Esophagus muscularis mucosa (tissue), 4 donors: Measurements from ENCODE around the gene ZBED1. TPM values are rescaled to one million over a fixed set of nuclear protein-coding genes. Genes with fewer than 3 reads are reported as not detected.

Experiments used
- DNase-seq: peaks from one replicate; pipeline ENCODE4 v3.0.0-alpha.2; 2017; ENCODE audit errors: extremely low spot score
- H3K27ac ChIP-seq, 4 donors: fragments of 200-600 bp; sonication (generic); replicated peaks in 1 of 4; 1 replicate in 3 of 4; 2 replicates in 1 of 4; pipeline ENCODE4 v1.5.1; 2016 to 2019; ENCODE audit warnings: mild to moderate bottlenecking in 1 of 4
- H3K27me3 ChIP-seq, 4 donors: fragments of 200-600 bp; sonication (generic); one replicate each; pipeline versions ENCODE4 v1.5.1 to v1.6.0; 2016 to 2019
- H3K36me3 ChIP-seq, 4 donors: fragments of 200-600 bp; sonication (generic); one replicate each; pipeline ENCODE4 v1.5.1; 2016 to 2019
- H3K4me1 ChIP-seq, 4 donors: fragments of 200-600 bp; sonication (generic); one replicate each; pipeline ENCODE4 v1.5.1; 2016 to 2019
- H3K4me3 ChIP-seq, 4 donors: fragments of 200-600 bp; sonication (generic); 1 replicate in 2 of 4; 2 replicates in 2 of 4; pipeline ENCODE4 v1.5.1; 2016 to 2019; ENCODE audit warnings: mild to moderate bottlenecking in 4 of 4, moderate library complexity in 1 of 4
- H3K9me3 ChIP-seq, 4 donors: fragments of 200-600 bp; sonication (generic); 1 replicate in 3 of 4; 2 replicates in 1 of 4; pipeline ENCODE4 v1.5.1; 2016 to 2019
- EP300 ChIP-seq: sonication (generic); formaldehyde crosslinking; IDR thresholded peaks from one replicate; pipeline ENCODE4 v1.6.1; 2017; ENCODE audit warnings: antibody characterized with exemption
- POLR2A ChIP-seq: fragments of 450-650 bp; IDR thresholded peaks from one replicate; pipeline ENCODE4 v1.6.1; 2017; ENCODE audit warnings: antibody characterized with exemption, moderate library complexity, mild to moderate bottlenecking, low read depth
- POLR2AphosphoS5 ChIP-seq, 2 donors: sonication (generic); formaldehyde crosslinking; IDR thresholded peaks; one replicate each; pipeline ENCODE4 v1.6.1; 2017; ENCODE audit warnings: antibody characterized with exemption in 2 of 2
- WGBS: methylation state at CpG from one replicate; pipeline ENCODE4 v1.1.5; 2018; 5-methylcytosine and 5-hydroxymethylcytosine counted together
- intact Hi-C: fragments of 100-400 bp; cut with DNase I; formaldehyde crosslinking; loops from one replicate; pipeline ENCODE4 v1.15.1; 2023
- total RNA-seq, 4 donors: library from RNA; depleted of rRNA; stranded (reverse); fragments of >200 nt; gene quantifications; one replicate each; pipeline versions ENCODE4 v1.1.0 to v1.2.1, GENCODE V29; 2016
- TF ChIP-seq, protein P1 (sequence below), 3 experiments: fragments of 200-600 bp in 2 of 3; fragments of 450-650 bp in 1 of 3; sonication (generic) in 2 of 3; IDR thresholded peaks; one replicate each; pipeline ENCODE4 v1.5.1; 2017 to 2019; ENCODE audit warnings: antibody characterized with exemption in 3 of 3, mild to moderate bottlenecking in 2 of 3, moderate library complexity in 1 of 3

Gene ZBED1
- total RNA-seq, 4 donors from 2014 or later, result 32.8 to 44.8 (median 39.5) TPM

DNA sequence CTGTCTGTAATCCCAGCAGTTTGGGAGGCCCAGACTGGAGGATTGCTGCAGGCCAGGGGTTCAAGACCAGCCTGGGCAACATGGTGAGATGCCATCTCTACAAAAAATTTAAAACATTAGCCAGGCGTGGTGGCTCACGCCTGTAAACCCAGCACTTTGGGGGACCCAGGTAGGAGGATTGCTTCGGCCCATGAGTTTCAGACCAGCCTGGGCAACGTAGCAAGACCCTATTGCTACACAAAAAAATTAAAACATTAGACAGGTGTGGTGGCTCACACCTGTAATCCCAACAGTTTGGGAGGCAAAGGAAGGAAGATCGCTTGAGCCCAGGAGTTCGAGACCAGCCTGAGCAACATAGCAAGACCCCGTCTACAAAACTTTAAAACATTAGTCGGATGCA, 1.3 kb downstream of the ZBED1 start:
- Histone ChIP-seq H3K9me3 (no peaks in the 10 kb centered on the region), H3K4me1 (peaks cover 24 to 52% (median 47%) of the 10 kb centered on the region in 4 donors), H3K27me3 (no peaks in the 10 kb centered on the region), H3K36me3 (peaks cover 0 to 6% (median 2%) of the 10 kb centered on the region in 4 donors), H3K27ac (peak overlapping the region; percentile 86 to 96 (median 91)), H3K4me3 (peak overlapping the region; percentile 77 to 92 (median 84))
- 80% methylated on average over 8 of the region's 8 CpGs for WGBS
- DNase-seq, result no peak
- TF ChIP-seq EP300, result no peak
- intact Hi-C loops, result loop anchor here (10.0 kb wide), 1 partner anchor 905 kb away; the partner anchor contains the start of gene AKAP17A

- Histone ChIP-seq H3K27me3 (no peaks in the 10 kb centered on the region), H3K9me3 (no peaks in the 10 kb centered on the region), H3K27ac (peak overlapping the region; percentile 86 to 96 (median 91)), H3K4me1 (peaks cover 24 to 52% (median 48%) of the 10 kb centered on the region in 4 donors), H3K4me3 (peak overlapping the region; percentile 77 to 92 (median 84)), H3K36me3 (peaks cover 0 to 6% (median 2%) of the 10 kb centered on the region in 4 donors)
- DNase-seq, result no peak
- intact Hi-C loops, result loop anchor here (10.0 kb wide), 1 partner anchor 904 kb away; the partner anchor contains the start of gene AKAP17A
- TF ChIP-seq, protein P1, sequence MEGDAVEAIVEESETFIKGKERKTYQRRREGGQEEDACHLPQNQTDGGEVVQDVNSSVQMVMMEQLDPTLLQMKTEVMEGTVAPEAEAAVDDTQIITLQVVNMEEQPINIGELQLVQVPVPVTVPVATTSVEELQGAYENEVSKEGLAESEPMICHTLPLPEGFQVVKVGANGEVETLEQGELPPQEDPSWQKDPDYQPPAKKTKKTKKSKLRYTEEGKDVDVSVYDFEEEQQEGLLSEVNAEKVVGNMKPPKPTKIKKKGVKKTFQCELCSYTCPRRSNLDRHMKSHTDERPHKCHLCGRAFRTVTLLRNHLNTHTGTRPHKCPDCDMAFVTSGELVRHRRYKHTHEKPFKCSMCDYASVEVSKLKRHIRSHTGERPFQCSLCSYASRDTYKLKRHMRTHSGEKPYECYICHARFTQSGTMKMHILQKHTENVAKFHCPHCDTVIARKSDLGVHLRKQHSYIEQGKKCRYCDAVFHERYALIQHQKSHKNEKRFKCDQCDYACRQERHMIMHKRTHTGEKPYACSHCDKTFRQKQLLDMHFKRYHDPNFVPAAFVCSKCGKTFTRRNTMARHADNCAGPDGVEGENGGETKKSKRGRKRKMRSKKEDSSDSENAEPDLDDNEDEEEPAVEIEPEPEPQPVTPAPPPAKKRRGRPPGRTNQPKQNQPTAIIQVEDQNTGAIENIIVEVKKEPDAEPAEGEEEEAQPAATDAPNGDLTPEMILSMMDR (IDR thresholded peaks at IDR 0.05), result no peak
- TF ChIP-seq POLR2AphosphoS5 (IDR thresholded peaks at IDR 0.05) (peak in 1 of 2 donors; percentile 8), POLR2A (no peak)
- WGBS, result 21% methylated on average over 9 of the region's 10 CpGs
These were observed 1.9 kb downstream of the ZBED1 start for GRCh38 chrX:2498781-2499302.

DNA sequence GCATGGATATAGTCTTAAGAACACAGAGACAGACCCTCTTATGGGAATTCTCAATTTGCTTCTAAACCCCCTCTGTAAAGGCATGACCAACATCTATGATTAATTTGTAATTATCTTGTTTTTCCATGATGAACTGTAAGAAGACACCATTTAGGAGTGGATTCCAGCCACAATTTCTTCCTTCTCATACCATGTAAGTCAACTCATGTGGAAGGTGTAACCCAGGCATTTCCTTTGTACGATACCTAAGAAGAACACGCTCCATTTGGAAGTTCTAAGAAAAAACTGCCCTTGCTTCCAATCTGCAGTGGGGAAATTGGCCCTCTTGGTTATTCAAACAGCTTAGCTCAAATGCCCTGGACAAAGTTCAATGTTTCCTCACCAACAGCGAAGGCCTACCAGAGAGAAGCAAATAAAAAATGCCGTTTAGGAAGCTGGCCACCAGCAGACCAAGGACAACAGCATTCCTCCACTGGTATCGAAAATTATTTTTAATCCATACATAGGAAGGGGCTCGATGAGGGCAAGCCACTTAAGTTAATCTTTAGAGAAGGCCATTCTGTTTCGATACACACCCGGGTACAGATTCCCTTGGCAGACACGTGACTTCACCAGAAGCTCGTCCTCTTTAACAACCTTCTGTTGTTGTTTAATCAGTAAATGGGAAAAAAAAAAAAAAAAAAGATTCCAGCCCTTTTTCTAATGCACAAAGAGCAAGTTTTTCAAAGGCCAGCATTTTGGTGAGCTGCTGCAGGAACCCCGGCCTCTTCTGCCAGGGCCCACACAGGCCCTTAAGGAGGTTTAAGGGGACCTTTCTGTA, 2.6 kb downstream of the ZBED1 start:
- DNase-seq, result no peak
- intact Hi-C loops, result loop anchor here (10.0 kb wide), 1 partner anchor 903 kb away; the partner anchor contains the start of gene AKAP17A

DNA sequence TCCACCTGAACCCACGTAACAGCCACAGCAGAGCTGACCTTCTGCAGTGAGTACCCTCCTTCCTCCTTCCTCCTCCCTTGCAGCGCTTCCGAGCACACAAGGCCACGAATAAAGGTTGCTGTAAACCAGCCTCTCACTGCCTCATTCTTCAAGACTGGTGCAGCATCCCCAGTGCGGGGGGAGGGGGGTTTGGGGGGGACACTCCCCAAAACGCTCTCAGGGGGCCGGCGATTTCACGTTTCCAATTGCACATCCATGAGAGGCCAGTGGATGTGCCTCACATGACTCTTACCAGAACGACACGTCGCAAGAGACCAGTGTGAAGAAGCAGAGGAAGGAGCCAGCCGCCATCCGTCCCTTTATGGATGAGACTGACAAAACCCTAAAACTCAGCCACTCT, 5.2 kb downstream of the ZBED1 start:
- H3K4me3 ChIP-seq, result no peak overlapping the region
- peaks cover 24 to 55% (median 47%) of the 10 kb centered on the region in 4 donors for H3K4me1 ChIP-seq
- no peaks in the 10 kb centered on the region for H3K9me3 ChIP-seq
- TF ChIP-seq, protein P1 (IDR thresholded peaks at IDR 0.05), result no peak
- TF ChIP-seq POLR2AphosphoS5 (IDR thresholded peaks at IDR 0.05) (no peak), POLR2A (no peak), EP300 (no peak)
- peaks cover 3 to 14% (median 5%) of the 10 kb centered on the region in 4 donors for H3K36me3 ChIP-seq
- DNase-seq, result no peak
- no peak overlapping the region for H3K27ac ChIP-seq
- H3K27me3 ChIP-seq, result no peaks in the 10 kb centered on the region
- intact Hi-C loops, result loop anchor here (10.0 kb wide), 1 partner anchor 901 kb away; the partner anchor contains the start of gene AKAP17A
- 89% methylated on average over 14 of the region's 14 CpGs for WGBS

More for the DNA sequence above, 2.6 kb downstream of the ZBED1 start:
- no peaks in the 10 kb centered on the region for H3K27me3 ChIP-seq
- no peak for TF ChIP-seq EP300
- no peak for TF ChIP-seq POLR2A
- no peak for TF ChIP-seq POLR2AphosphoS5 (IDR thresholded peaks at IDR 0.05)
- TF ChIP-seq, protein P1 (IDR thresholded peaks at IDR 0.05), result no peak
- peaks cover 24 to 53% (median 49%) of the 10 kb centered on the region in 4 donors for H3K4me1 ChIP-seq
- no peaks in the 10 kb centered on the region for H3K9me3 ChIP-seq
- H3K4me3 ChIP-seq, result peak overlapping the region; percentile 77 to 92 (median 84)
- H3K27ac ChIP-seq, result peak overlapping the region; percentile 86 to 96 (median 91)
- 38% methylated on average over 11 of the region's 11 CpGs for WGBS
- peaks cover 0 to 6% (median 2%) of the 10 kb centered on the region in 4 donors for H3K36me3 ChIP-seq
